Activated CD8-positive, alpha-beta T cell treated with anti-CD3 and anti-CD28 coated beads for 36 hours (primary cell): ENCODE results near the gene RPLP1. TPM values are rescaled to one million over a fixed set of nuclear protein-coding genes. Genes with fewer than 3 reads are reported as not detected.
A peak's percentile ranks its signal among the peaks of the same experiment; 100 is the strongest.

ENCODE experiments used
- ATAC-seq: fragments of 200-7000 bp; cut with Tn5 transposase; one replicate; pipeline ENCODE4 v1.10.0; 2021; ENCODE audit warnings: mild to moderate bottlenecking, moderate library complexity
- CTCF ChIA-PET: fragments of 350-600 bp; sonication (Branson Sonifier 250); formaldehyde crosslinking; loops from one replicate; lab custom pipeline; 2021; ENCODE audit warnings: antibody characterized with exemption; lab: Charles Lee
- POLR2A ChIA-PET: fragments of 350-600 bp; sonication (Branson Sonifier 250); formaldehyde crosslinking; loops from one replicate; lab custom pipeline; 2021; ENCODE audit warnings: antibody characterized with exemption; lab: Charles Lee
- DNase-seq: peaks from one replicate; pipeline ENCODE4 v3.0.0-alpha.2; 2020
- H3K27ac Mint-ChIP-seq: one replicate; pipeline ENCODE4 v1.8.0; 2021; ENCODE audit warnings: mild to moderate bottlenecking, mixed read lengths
- H3K27me3 Mint-ChIP-seq: one replicate; pipeline ENCODE4 v1.8.0; 2021; ENCODE audit warnings: mixed read lengths
- H3K36me3 Mint-ChIP-seq: one replicate; pipeline ENCODE4 v1.8.0; 2021; ENCODE audit warnings: low read depth, mixed read lengths
- H3K4me1 Mint-ChIP-seq: one replicate; pipeline ENCODE4 v1.8.0; 2021; ENCODE audit warnings: low read depth, mixed read lengths
- H3K4me3 Mint-ChIP-seq: one replicate; pipeline ENCODE4 v1.8.0; 2021; ENCODE audit warnings: mild to moderate bottlenecking, moderate library complexity, mixed read lengths
- H3K9me3 Mint-ChIP-seq: one replicate; pipeline ENCODE4 v1.8.0; 2021; ENCODE audit warnings: mixed read lengths
- intact Hi-C: fragments of 100-400 bp; cut with micrococcal nuclease; formaldehyde crosslinking; loops from one replicate; pipeline ENCODE4 v1.10.0; 2022
- total RNA-seq, 2 experiments: library from RNA; stranded (reverse); gene quantifications; one replicate each; pipeline ENCODE4 v1.2.3, GENCODE V29; 2021
- TF ChIP-seq, protein P1 (sequence below): fragments of 200-600 bp; IDR thresholded peaks from one replicate; pipeline ENCODE4 v1.8.0; 2022; ENCODE audit warnings: antibody characterized with exemption, mild to moderate bottlenecking

Gene RPLP1
- total RNA-seq, 2 experiments from 2014 or later, result 2,583 to 2,701 TPM

DNA sequence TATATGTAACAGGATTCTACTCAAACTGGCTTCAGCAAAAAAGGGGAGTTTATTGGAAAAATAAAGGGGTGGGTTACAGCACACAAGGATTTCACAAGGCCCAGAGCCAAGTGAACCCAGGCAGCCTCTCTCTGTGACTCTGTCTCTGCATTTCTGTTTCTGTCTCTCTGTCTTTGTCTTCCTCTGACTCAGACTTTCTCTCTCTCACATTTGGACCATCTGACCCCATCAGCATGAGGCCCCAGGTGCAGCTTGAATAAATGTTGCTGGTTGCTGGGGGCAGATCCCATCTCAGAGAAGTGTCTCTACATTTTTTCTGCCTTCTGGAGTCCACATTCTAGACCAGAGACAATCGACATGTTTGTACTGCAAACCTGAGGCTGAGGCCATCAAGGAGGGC lies 45.0 kb downstream of the RPLP1 start:
- Mint-ChIP-seq H3K4me1 (peaks cover 7% of the 10 kb centered on the region), H3K9me3 (no peaks in the 10 kb centered on the region), H3K4me3 (no peak overlapping the region), H3K27ac (peak overlapping the region; percentile 4), H3K27me3 (no peaks in the 10 kb centered on the region), H3K36me3 (no peaks in the 10 kb centered on the region)
- POLR2A ChIA-PET, result no interaction called here
- CTCF ChIA-PET, result interaction anchor here (0.6 kb wide), 1 partner anchor 20 kb away, joined by 3 read pairs; no protein-coding TSS in a partner anchor
- TF ChIP-seq, protein P1, sequence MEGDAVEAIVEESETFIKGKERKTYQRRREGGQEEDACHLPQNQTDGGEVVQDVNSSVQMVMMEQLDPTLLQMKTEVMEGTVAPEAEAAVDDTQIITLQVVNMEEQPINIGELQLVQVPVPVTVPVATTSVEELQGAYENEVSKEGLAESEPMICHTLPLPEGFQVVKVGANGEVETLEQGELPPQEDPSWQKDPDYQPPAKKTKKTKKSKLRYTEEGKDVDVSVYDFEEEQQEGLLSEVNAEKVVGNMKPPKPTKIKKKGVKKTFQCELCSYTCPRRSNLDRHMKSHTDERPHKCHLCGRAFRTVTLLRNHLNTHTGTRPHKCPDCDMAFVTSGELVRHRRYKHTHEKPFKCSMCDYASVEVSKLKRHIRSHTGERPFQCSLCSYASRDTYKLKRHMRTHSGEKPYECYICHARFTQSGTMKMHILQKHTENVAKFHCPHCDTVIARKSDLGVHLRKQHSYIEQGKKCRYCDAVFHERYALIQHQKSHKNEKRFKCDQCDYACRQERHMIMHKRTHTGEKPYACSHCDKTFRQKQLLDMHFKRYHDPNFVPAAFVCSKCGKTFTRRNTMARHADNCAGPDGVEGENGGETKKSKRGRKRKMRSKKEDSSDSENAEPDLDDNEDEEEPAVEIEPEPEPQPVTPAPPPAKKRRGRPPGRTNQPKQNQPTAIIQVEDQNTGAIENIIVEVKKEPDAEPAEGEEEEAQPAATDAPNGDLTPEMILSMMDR, result no peak
- DNase-seq, result peak; percentile 23
- intact Hi-C loops, result no loop called here
- ATAC-seq, result peak; percentile 75

DNA sequence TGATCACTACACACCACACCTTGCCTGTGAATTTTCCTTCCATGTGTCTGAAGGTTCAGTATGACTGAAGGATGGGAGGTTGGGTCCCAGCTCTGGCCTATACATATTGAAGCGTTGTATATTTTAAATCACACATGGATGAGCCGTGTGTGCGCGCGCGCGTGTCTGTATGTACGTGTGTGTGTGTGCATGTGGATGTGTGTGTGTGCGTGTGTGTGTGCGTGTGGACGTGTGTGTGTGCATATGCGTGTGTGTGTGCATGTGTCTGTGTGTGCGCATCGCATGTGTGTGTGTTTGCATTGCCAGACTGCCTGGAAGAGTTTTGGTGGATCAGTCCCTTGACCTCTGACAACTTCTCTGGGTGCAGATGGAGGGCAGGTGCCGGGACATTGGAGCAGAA lies 45.7 kb downstream of the RPLP1 start:
- ATAC-seq (no peak), DNase-seq (no peak)
- Mint-ChIP-seq H3K4me1 (peaks cover 7% of the 10 kb centered on the region), H3K4me3 (no peak overlapping the region), H3K27ac (no peak overlapping the region), H3K9me3 (no peaks in the 10 kb centered on the region), H3K27me3 (no peaks in the 10 kb centered on the region), H3K36me3 (no peaks in the 10 kb centered on the region)
- TF ChIP-seq, protein P1, result no peak
- intact Hi-C loops, result no loop called here
- POLR2A ChIA-PET, result no interaction called here
- CTCF ChIA-PET, result interaction anchor here (0.6 to 1.4 kb wide), 2 partner anchors 12 to 21 kb away, joined by 3 read pairs; no protein-coding TSS in a partner anchor

DNA sequence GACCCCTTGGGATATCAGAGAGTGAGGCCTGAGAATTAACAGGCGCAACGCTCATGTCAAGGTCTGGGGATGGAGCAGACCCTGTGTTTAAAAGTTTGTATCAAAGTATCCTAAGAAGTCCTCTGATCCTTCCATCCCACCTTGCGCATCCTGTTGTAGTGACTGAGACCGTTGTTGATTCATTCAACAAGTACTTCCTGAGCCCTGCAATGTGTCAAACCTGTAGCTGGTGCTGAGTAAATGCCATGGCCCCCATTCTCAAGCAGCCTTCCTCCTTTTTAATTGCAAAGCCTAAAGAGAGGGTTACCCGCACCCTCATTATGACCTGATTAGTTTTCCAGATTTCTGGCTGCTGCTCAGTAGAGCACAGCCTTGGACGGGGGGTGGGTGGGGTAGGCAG lies 46.4 kb downstream of the RPLP1 start:
- Mint-ChIP-seq H3K36me3 (no peaks in the 10 kb centered on the region), H3K4me1 (peaks cover 7% of the 10 kb centered on the region), H3K9me3 (no peaks in the 10 kb centered on the region), H3K27me3 (no peaks in the 10 kb centered on the region), H3K4me3 (no peak overlapping the region), H3K27ac (no peak overlapping the region)
- POLR2A ChIA-PET, result no interaction called here
- TF ChIP-seq, protein P1, result no peak
- intact Hi-C loops, result no loop called here
- CTCF ChIA-PET, result interaction anchor here (0.7 to 2.3 kb wide), 3 partner anchors 12 to 20 kb away, joined by 3 to 5 read pairs (median 3); no protein-coding TSS in a partner anchor
- ATAC-seq (no peak), DNase-seq (no peak)

DNA sequence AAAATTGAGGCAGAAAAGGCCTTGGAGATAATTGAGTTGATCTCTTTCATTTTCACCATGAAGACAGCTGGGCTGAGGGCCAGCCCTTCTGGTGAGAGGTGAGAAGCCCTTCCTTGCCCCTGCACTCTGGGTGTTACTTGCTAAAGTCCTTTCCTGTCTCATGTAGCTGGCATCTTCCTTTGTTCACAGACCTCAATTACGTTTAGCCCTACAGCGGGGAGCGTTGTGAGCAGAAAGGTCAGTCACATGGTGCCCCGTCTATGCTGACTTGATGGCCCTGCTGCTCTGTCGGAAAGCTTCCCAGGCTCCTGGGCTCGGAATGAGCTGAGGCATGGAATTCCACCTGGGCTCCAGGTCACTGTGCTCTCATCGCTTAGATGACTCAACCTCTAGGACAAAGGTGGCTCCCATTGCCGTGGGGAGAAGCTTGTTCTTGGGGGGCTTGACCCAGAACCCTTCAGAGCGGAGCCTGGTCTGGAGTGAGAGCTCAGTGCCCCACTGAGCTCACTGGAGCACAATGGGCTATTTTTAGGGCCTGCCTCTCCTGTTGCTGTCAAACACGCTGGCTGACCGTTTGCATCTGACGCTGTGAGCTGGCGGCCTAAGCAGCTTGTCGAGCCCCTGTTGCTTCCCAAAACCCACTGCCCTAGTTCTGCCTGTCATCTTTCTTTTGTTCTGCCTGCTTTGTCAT lies 47.0 kb downstream of the RPLP1 start:
- peaks cover 7% of the 10 kb centered on the region for H3K4me1 Mint-ChIP-seq
- ATAC-seq (no peak), DNase-seq (no peak)
- no peaks in the 10 kb centered on the region for H3K9me3 Mint-ChIP-seq
- TF ChIP-seq, protein P1, result no peak
- H3K27me3 Mint-ChIP-seq, result peaks cover 2% of the 10 kb centered on the region
- POLR2A ChIA-PET, result no interaction called here
- CTCF ChIA-PET, result interaction anchor here (0.7 to 2.3 kb wide), 4 partner anchors 13 to 21 kb away, joined by 3 to 5 read pairs (median 4); no protein-coding TSS in a partner anchor
- H3K4me3 Mint-ChIP-seq, result no peak overlapping the region
- H3K36me3 Mint-ChIP-seq, result no peaks in the 10 kb centered on the region
- intact Hi-C loops, result no loop called here
- H3K27ac Mint-ChIP-seq, result no peak overlapping the region

DNA sequence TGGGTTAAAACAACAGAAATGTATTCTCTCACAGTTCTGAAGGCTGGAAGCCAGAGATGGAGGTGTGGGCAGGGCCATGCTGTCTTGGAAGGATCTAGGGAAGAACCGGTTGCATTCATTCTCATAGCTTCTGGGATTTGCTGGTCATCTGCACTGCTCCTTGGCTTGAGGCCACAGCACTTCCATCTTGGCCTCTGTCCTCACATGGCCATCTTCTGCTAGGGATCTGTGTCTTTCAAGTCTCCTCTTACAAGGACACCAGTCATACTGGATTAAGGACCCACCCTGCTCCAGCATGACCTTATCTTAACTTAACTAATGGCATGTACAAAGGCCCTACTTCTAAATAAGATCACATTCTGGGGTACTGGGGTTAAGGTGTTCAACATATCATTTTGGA lies 47.7 kb downstream of the RPLP1 start:
- Mint-ChIP-seq H3K27me3 (peaks cover 2% of the 10 kb centered on the region), H3K4me1 (peaks cover 7% of the 10 kb centered on the region), H3K4me3 (no peak overlapping the region), H3K9me3 (no peaks in the 10 kb centered on the region), H3K36me3 (no peaks in the 10 kb centered on the region), H3K27ac (no peak overlapping the region)
- ChIA-PET POLR2A (no interaction called here), CTCF (interaction anchor here (1.4 to 2.3 kb wide), 2 partner anchors 15 to 22 kb away, joined by 4 to 5 read pairs; no protein-coding TSS in a partner anchor)
- intact Hi-C loops, result no loop called here
- TF ChIP-seq, protein P1, result no peak
- ATAC-seq (no peak), DNase-seq (no peak)
